Calu3 (cell line): ENCODE results near the gene THEM5. TPM values are rescaled to one million over a fixed set of nuclear protein-coding genes. Genes with fewer than 3 reads are reported as not detected.

ENCODE experiments used
- BruUV-seq: library from RNA; stranded (reverse); fragments of 400-500 nt; replicated peaks from 2 replicates; lab custom pipeline; 2021; lab: Mats Ljungman, UMichigan
- CTCF ChIA-PET: fragments of 300-600 bp; sonication (Branson Sonifier 250); formaldehyde crosslinking; loops from one replicate; lab custom pipeline; 2022; ENCODE audit warnings: antibody characterized with exemption; lab: Charles Lee
- DNase-seq: peaks from one replicate; pipeline ENCODE4 v3.0.0; 2022
- H3K27ac Mint-ChIP-seq: one replicate; pipeline ENCODE4 v1.8.0; 2022; ENCODE audit warnings: mixed read lengths; ENCODE audit not compliant: unreplicated experiment
- H3K27me3 Mint-ChIP-seq: one replicate; pipeline ENCODE4 v1.8.0; 2022; ENCODE audit warnings: mixed read lengths; ENCODE audit not compliant: unreplicated experiment
- H3K36me3 Mint-ChIP-seq: one replicate; pipeline ENCODE4 v1.8.0; 2022; ENCODE audit warnings: mild to moderate bottlenecking, moderate library complexity, mixed read lengths; ENCODE audit not compliant: insufficient read depth, unreplicated experiment
- H3K4me1 Mint-ChIP-seq: one replicate; pipeline ENCODE4 v1.8.0; 2022; ENCODE audit warnings: mild to moderate bottlenecking, low read depth, mixed read lengths; ENCODE audit not compliant: unreplicated experiment
- H3K4me3 Mint-ChIP-seq: one replicate; pipeline ENCODE4 v1.8.0; 2022; ENCODE audit warnings: mild to moderate bottlenecking, low read depth, moderate library complexity, mixed read lengths; ENCODE audit not compliant: unreplicated experiment
- H3K9me3 Mint-ChIP-seq: one replicate; pipeline ENCODE4 v1.8.0; 2022; ENCODE audit warnings: low read depth, mixed read lengths; ENCODE audit not compliant: unreplicated experiment
- CTCF ChIP-seq: fragments of 200-600 bp; IDR thresholded peaks from one replicate; pipeline ENCODE4 v1.8.0; 2022; ENCODE audit warnings: antibody characterized with exemption; ENCODE audit not compliant: unreplicated experiment
- intact Hi-C: fragments of 100-400 bp; cut with micrococcal nuclease; formaldehyde crosslinking; loops from one replicate; pipeline ENCODE4 v1.10.0; 2022; ENCODE audit not compliant: unreplicated experiment
- total RNA-seq: library from RNA; stranded (reverse); gene quantifications from 2 replicates; pipeline ENCODE4 v1.2.3, GENCODE V29; 2022

THEM5 gene
- total RNA-seq, 1 experiment from 2014 or later, result not detected

- Mint-ChIP-seq H3K36me3 (no peaks in the 10 kb centered on the region), H3K27me3 (peaks cover 52% of the 10 kb centered on the region), H3K27ac (no peak overlapping the region), H3K4me3 (no peak overlapping the region), H3K9me3 (no peaks in the 10 kb centered on the region), H3K4me1 (peaks cover 8% of the 10 kb centered on the region)
- no peak for TF ChIP-seq CTCF
- intact Hi-C loops, result no loop called here
- CTCF ChIA-PET, result no interaction called here
- DNase-seq, result no peak
- no TSS peak for BruUV-seq
Observed at GRCh38 chr1:151817353-151817730, 36.2 kb downstream of the THEM5 start.

GRCh38 chr1:151816548-151817352, 36.8 kb downstream of the THEM5 start:
- H3K4me1 Mint-ChIP-seq, result peaks cover 8% of the 10 kb centered on the region
- no peak for TF ChIP-seq CTCF
- H3K36me3 Mint-ChIP-seq, result no peaks in the 10 kb centered on the region
- H3K9me3 Mint-ChIP-seq, result no peaks in the 10 kb centered on the region
- no peak for DNase-seq
- no peak overlapping the region for H3K4me3 Mint-ChIP-seq
- CTCF ChIA-PET, result no interaction called here
- no peak overlapping the region for H3K27ac Mint-ChIP-seq
- peaks cover 47% of the 10 kb centered on the region for H3K27me3 Mint-ChIP-seq
- intact Hi-C loops, result no loop called here
- BruUV-seq, result no TSS peak

- no peaks in the 10 kb centered on the region for H3K36me3 Mint-ChIP-seq
- CTCF ChIA-PET, result no interaction called here
- H3K27ac Mint-ChIP-seq, result no peak overlapping the region
- DNase-seq, result no peak
- peaks cover 47% of the 10 kb centered on the region for H3K27me3 Mint-ChIP-seq
- no peak overlapping the region for H3K4me3 Mint-ChIP-seq
- H3K4me1 Mint-ChIP-seq, result peaks cover 8% of the 10 kb centered on the region
- intact Hi-C loops, result no loop called here
- TF ChIP-seq CTCF, result no peak
- BruUV-seq, result no TSS peak
- no peaks in the 10 kb centered on the region for H3K9me3 Mint-ChIP-seq
Observed at GRCh38 chr1:151815716-151816327, 37.7 kb downstream of the THEM5 start.

GRCh38 chr1:151814971-151815545, 38.5 kb downstream of the THEM5 start:
- no peak overlapping the region for H3K27ac Mint-ChIP-seq
- H3K27me3 Mint-ChIP-seq, result peaks cover 47% of the 10 kb centered on the region

More at GRCh38 chr1:151814971-151815545, 38.5 kb downstream of the THEM5 start:
- TF ChIP-seq CTCF, result no peak
- DNase-seq, result no peak
- Mint-ChIP-seq H3K4me3 (no peak overlapping the region), H3K9me3 (no peaks in the 10 kb centered on the region), H3K4me1 (peaks cover under 1% of the 10 kb centered on the region), H3K36me3 (no peaks in the 10 kb centered on the region)
- CTCF ChIA-PET, result no interaction called here
- BruUV-seq, result no TSS peak
- intact Hi-C loops, result no loop called here
